Chondrocyte (in vitro differentiated cells): ENCODE measurements around the gene OGFR. TPM values are rescaled to one million over a fixed set of nuclear protein-coding genes. Genes with fewer than 3 reads are reported as not detected.

Experiments
- DNase-seq: peaks from one replicate; pipeline ENCODE4 v3.0.0; 2021; ENCODE audit warnings: mixed read lengths, low spot score
- H3K27ac Mint-ChIP-seq: one replicate; pipeline ENCODE4 v1.8.0; 2021; ENCODE audit warnings: mild to moderate bottlenecking, moderate library complexity, mixed read lengths; ENCODE audit not compliant: unreplicated experiment
- H3K27me3 Mint-ChIP-seq: 2 replicates; pipeline ENCODE4 v1.8.0; 2021; ENCODE audit warnings: low read depth, mixed read lengths
- H3K36me3 Mint-ChIP-seq: 2 replicates; pipeline ENCODE4 v1.8.0; 2021; ENCODE audit warnings: low read depth, mixed read lengths
- H3K4me1 Mint-ChIP-seq: 2 replicates; pipeline ENCODE4 v1.8.0; 2021; ENCODE audit warnings: low read depth, mild to moderate bottlenecking, mixed read lengths
- H3K4me3 Mint-ChIP-seq: one replicate; pipeline ENCODE4 v1.8.0; 2021; ENCODE audit warnings: mild to moderate bottlenecking, moderate library complexity, mixed read lengths; ENCODE audit not compliant: unreplicated experiment
- H3K9me3 Mint-ChIP-seq: 2 replicates; pipeline ENCODE4 v1.8.0; 2021; ENCODE audit warnings: low read depth, mixed read lengths
- CTCF ChIP-seq: fragments of 200-600 bp; sonication (generic); IDR thresholded peaks from 2 replicates; pipeline ENCODE4 v1.5.0; 2021; ENCODE audit warnings: antibody characterized with exemption, mild to moderate bottlenecking, moderate library complexity
- total RNA-seq: library from RNA; stranded (reverse); gene quantifications from 3 replicates; pipeline ENCODE4 v1.2.1, GENCODE V29; 2021

The OGFR gene
- total RNA-seq, 1 donor from 2014 or later = 31.8 TPM

DNA sequence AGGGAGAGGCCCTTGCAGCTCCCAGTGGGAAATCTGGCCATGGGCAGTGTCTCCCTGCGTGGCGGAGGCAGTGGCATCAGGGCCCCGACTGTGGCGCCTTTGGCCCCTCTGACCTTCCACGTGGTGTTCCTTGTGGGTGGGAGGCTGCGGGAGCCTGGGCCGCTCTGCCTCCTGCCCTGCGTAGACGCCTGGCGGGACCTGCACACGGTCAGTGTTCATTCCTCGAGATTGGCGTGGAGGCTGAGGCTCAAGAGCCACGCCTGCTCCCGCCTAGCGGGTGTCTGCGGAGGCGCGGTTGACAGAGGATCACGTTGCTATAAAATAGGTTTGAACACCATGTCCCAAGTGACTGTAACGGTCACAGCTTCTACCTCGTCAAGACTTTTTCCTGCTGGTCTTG is 26.2 kb downstream of the OGFR start:
- no peaks in the 10 kb centered on the region for H3K9me3 Mint-ChIP-seq
- H3K4me3 Mint-ChIP-seq = no peak overlapping the region
- no peaks in the 10 kb centered on the region for H3K36me3 Mint-ChIP-seq
- H3K4me1 Mint-ChIP-seq = peaks cover 17% of the 10 kb centered on the region
- no peak for TF ChIP-seq CTCF
- no peaks in the 10 kb centered on the region for H3K27me3 Mint-ChIP-seq
- DNase-seq = no peak
- no peak overlapping the region for H3K27ac Mint-ChIP-seq

- no peak overlapping the region for H3K27ac Mint-ChIP-seq
- no peak for TF ChIP-seq CTCF
- H3K4me3 Mint-ChIP-seq = no peak overlapping the region
- peaks cover 17% of the 10 kb centered on the region for H3K4me1 Mint-ChIP-seq
- no peaks in the 10 kb centered on the region for H3K9me3 Mint-ChIP-seq
- no peak for DNase-seq
- H3K27me3 Mint-ChIP-seq = no peaks in the 10 kb centered on the region
- H3K36me3 Mint-ChIP-seq = no peaks in the 10 kb centered on the region
Observed at GRCh38 chr20:62831361-62831788, 26.7 kb downstream of the OGFR start.

- H3K36me3 Mint-ChIP-seq = no peaks in the 10 kb centered on the region
- no peak overlapping the region for H3K27ac Mint-ChIP-seq
- DNase-seq = no peak
- H3K9me3 Mint-ChIP-seq = no peaks in the 10 kb centered on the region
- H3K27me3 Mint-ChIP-seq = no peaks in the 10 kb centered on the region
- peaks cover 17% of the 10 kb centered on the region for H3K4me1 Mint-ChIP-seq
- no peak for TF ChIP-seq CTCF
- no peak overlapping the region for H3K4me3 Mint-ChIP-seq
Observed at GRCh38 chr20:62831854-62832211, 27.2 kb downstream of the OGFR start.

DNA sequence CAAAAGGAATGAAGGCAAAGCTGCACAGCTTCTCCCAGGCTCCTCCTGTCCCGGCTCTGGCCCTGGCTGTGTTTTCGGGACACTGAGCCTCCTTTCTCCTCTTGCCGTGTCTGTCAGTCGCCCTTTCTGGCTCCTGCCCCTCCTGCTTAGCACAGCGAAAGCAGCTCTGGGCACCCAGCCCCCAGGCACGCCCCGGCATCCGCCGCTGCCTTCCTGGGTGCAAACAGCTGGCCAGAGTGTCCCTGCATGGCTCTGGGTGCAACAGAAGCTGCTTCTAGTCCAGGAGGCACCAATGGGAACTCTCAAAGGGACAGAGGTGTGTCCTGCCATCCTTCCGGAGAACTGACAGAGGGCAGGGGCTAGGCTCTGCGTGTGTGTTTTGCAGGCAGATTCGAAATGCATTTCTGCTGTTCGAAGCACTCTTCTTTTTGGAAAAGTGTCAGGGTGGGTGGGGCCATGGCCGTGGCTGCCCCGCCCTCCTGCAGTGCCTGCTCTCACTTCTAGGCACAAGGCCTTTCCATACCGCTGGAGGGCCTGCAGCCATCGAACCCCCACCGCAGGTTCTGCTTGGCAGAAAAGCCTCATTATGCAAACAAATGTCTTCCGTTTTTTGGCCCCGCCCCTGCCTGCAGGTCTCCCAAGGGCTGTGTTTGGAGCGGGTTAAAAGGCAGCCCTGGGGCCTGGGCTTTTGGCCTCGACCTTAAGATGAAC is 27.7 kb downstream of the OGFR start:
- TF ChIP-seq CTCF = no peak
- no peaks in the 10 kb centered on the region for H3K36me3 Mint-ChIP-seq
- H3K4me3 Mint-ChIP-seq = no peak overlapping the region
- no peak for DNase-seq
- H3K4me1 Mint-ChIP-seq = peaks cover 17% of the 10 kb centered on the region
- no peak overlapping the region for H3K27ac Mint-ChIP-seq
- no peaks in the 10 kb centered on the region for H3K9me3 Mint-ChIP-seq
- no peaks in the 10 kb centered on the region for H3K27me3 Mint-ChIP-seq

- no peaks in the 10 kb centered on the region for H3K27me3 Mint-ChIP-seq
- H3K36me3 Mint-ChIP-seq = no peaks in the 10 kb centered on the region
- peak; percentile 88 for DNase-seq
- no peak overlapping the region for H3K27ac Mint-ChIP-seq
- no peaks in the 10 kb centered on the region for H3K9me3 Mint-ChIP-seq
- no peak for TF ChIP-seq CTCF
- H3K4me3 Mint-ChIP-seq = no peak overlapping the region
- H3K4me1 Mint-ChIP-seq = peaks cover 17% of the 10 kb centered on the region
Observed at GRCh38 chr20:62832951-62833391, 28.3 kb downstream of the OGFR start.
